GM18907 (cell line): ENCODE measurements around the gene ARFGEF3.
"Not testable (repeated sequence)": the region's sequence is repeated elsewhere in the genome, so short reads cannot be mapped to it uniquely, and the experiment has no call there.

Experiments
- ATAC-seq: cut with Tn5 transposase; IDR thresholded peaks from one replicate; pipeline ENCODE4 v1.9.1; 2021; ENCODE audit warnings: mild to moderate bottlenecking, moderate library complexity; ENCODE audit not compliant: unreplicated experiment

ARFGEF3 gene

GRCh38 chr6:138272533-138273315 is 111.0 kb downstream of the ARFGEF3 start:
- no peak for ATAC-seq

GRCh38 chr6:138275976-138276375 is 114.2 kb downstream of the ARFGEF3 start:
- no peak for ATAC-seq

GRCh38 chr6:138277835-138278234 is 116.1 kb downstream of the ARFGEF3 start:
- no peak for ATAC-seq

GRCh38 chr6:138278326-138278725 is 116.6 kb downstream of the ARFGEF3 start:
- ATAC-seq = no peak

- no peak for ATAC-seq
Observed at GRCh38 chr6:138285800-138286199, 124.1 kb downstream of the ARFGEF3 start.

GRCh38 chr6:138286698-138287097 is 125.0 kb downstream of the ARFGEF3 start:
- ATAC-seq = no peak

- ATAC-seq = no peak
Observed at GRCh38 chr6:138287144-138287955, 125.6 kb downstream of the ARFGEF3 start.

GRCh38 chr6:138288428-138289085 is 126.8 kb downstream of the ARFGEF3 start:
- ATAC-seq = not testable (repeated sequence)

GRCh38 chr6:138289739-138290138 is 128.0 kb downstream of the ARFGEF3 start:
- ATAC-seq = no peak

- no peak for ATAC-seq
Observed at GRCh38 chr6:138290423-138290962, 128.8 kb downstream of the ARFGEF3 start.

- ATAC-seq = no peak
Observed at GRCh38 chr6:138291036-138291848, 129.5 kb downstream of the ARFGEF3 start.

GRCh38 chr6:138291849-138292181 is 130.1 kb downstream of the ARFGEF3 start:
- no peak for ATAC-seq

GRCh38 chr6:138292482-138292881 is 130.7 kb downstream of the ARFGEF3 start:
- ATAC-seq = no peak

GRCh38 chr6:138293428-138294395 is 132.0 kb downstream of the ARFGEF3 start:
- no peak for ATAC-seq

- ATAC-seq = no peak
Observed at GRCh38 chr6:138296381-138296780, 134.6 kb downstream of the ARFGEF3 start.

GRCh38 chr6:138296786-138297185 is 135.0 kb downstream of the ARFGEF3 start:
- no peak for ATAC-seq

GRCh38 chr6:138297761-138298298 is 136.1 kb downstream of the ARFGEF3 start:
- ATAC-seq = no peak

- ATAC-seq = no peak
Observed at GRCh38 chr6:138300469-138300868, 138.7 kb downstream of the ARFGEF3 start.

- no peak for ATAC-seq
Observed at GRCh38 chr6:138302554-138302953, 140.8 kb downstream of the ARFGEF3 start.
